SK-N-SH (cell line): Measurements from ENCODE around the gene SFMBT2. TPM values are rescaled to one million over a fixed set of nuclear protein-coding genes. Genes with fewer than 3 reads are reported as not detected.
A peak's percentile ranks its signal among the peaks of the same experiment; 100 is the strongest.

Experiments used
- CTCF ChIA-PET: fragments of 300-600, 350-600 bp; formaldehyde crosslinking; extraction: SDS; loops from one replicate; lab custom pipeline; 2021; lab: Yijun Ruan, JAX
- POLR2A ChIA-PET: fragments of 350-600 bp; sonication (Branson Sonifier 250); formaldehyde crosslinking; extraction: SDS; loops from one replicate; lab custom pipeline; 2020; ENCODE audit warnings: antibody characterized with exemption, inconsistent platforms; lab: Yijun Ruan, JAX
- DNase-seq: peaks from one replicate; pipeline ENCODE4 v3.0.0; 2012
- H2AFZ ChIP-seq: fragments of 200-600 bp; sonication (generic); 2 replicates; pipeline ENCODE4 v1.8.1; 2016; ENCODE audit warnings: antibody characterized with exemption, mild to moderate bottlenecking, low read depth
- H3F3A ChIP-seq: fragments of 200-600 bp; sonication (generic); replicated peaks from 2 replicates; pipeline ENCODE3; 2016; ENCODE audit warnings: antibody characterized with exemption, mild to moderate bottlenecking; ENCODE audit not compliant: insufficient read depth
- H3K27ac ChIP-seq, 2 experiments: fragments of 200-500 bp in 1 of 2; fragments of 200-600 bp in 1 of 2; sonication (Bioruptor generic) in 1 of 2; sonication (generic), shearing (Covaris generic) in 1 of 2; 2 replicates each; pipeline versions ENCODE4 v1.5.1 to v1.6.1; 2014 to 2016; ENCODE audit warnings: low read depth in 2 of 2, inconsistent platforms in 1 of 2, low read length in 1 of 2, mild to moderate bottlenecking in 1 of 2, mixed read lengths in 1 of 2
- H3K27me3 ChIP-seq: fragments of 200-600 bp; sonication (generic), shearing (Covaris generic); 2 replicates; pipeline ENCODE4 v1.6.1; 2016; ENCODE audit warnings: mixed run types; ENCODE audit not compliant: insufficient read depth
- H3K36me3 ChIP-seq, 2 experiments: fragments of 200-500 bp in 1 of 2; fragments of 200-600 bp in 1 of 2; sonication (Bioruptor generic) in 1 of 2; sonication (generic) in 1 of 2; replicated peaks in 1 of 2; 2 replicates each; pipeline versions ENCODE3 to v1.5.1; 2014 to 2016; ENCODE audit warnings: low read length in 1 of 2, mild to moderate bottlenecking in 1 of 2; ENCODE audit not compliant: insufficient read depth in 2 of 2, control insufficient read depth in 1 of 2
- H3K4me1 ChIP-seq, 2 experiments: fragments of 200-500 bp in 1 of 2; fragments of 200-600 bp in 1 of 2; sonication (Bioruptor generic) in 1 of 2; sonication (generic), shearing (Covaris generic) in 1 of 2; 2 replicates each; pipeline versions ENCODE4 v1.5.1 to v1.6.1; 2014 to 2016; ENCODE audit warnings: low read depth in 1 of 2, low read length in 1 of 2, mixed run types in 1 of 2; ENCODE audit not compliant: insufficient read depth in 2 of 2, control insufficient read depth in 1 of 2
- H3K4me2 ChIP-seq: fragments of 200-600 bp; sonication (generic), shearing (Covaris generic); 2 replicates; pipeline ENCODE4 v1.6.1; 2017; ENCODE audit warnings: mixed run types
- H3K4me3 ChIP-seq, 2 experiments: fragments of 200-500 bp in 1 of 2; fragments of 200-600 bp in 1 of 2; sonication (Bioruptor generic) in 1 of 2; sonication (generic), shearing (Covaris generic) in 1 of 2; 2 replicates each; pipeline versions ENCODE4 v1.5.1 to v1.8.1; 2014 to 2016; ENCODE audit warnings: low read depth in 2 of 2, inconsistent platforms in 1 of 2, low read length in 1 of 2, mild to moderate bottlenecking in 1 of 2, mixed read lengths in 1 of 2, moderate library complexity in 1 of 2
- H3K79me2 ChIP-seq: fragments of 200-600 bp; sonication (generic); 2 replicates; pipeline ENCODE4 v1.8.1; 2017; ENCODE audit warnings: mild to moderate bottlenecking; ENCODE audit not compliant: insufficient read depth
- H3K9ac ChIP-seq: fragments of 200-600 bp; sonication (generic); 2 replicates; pipeline ENCODE4 v1.6.1; 2017; ENCODE audit warnings: mixed run types
- H3K9me2 ChIP-seq: fragments of 200-600 bp; sonication (generic); 2 replicates; pipeline ENCODE4 v1.6.1; 2017; ENCODE audit warnings: mixed run types
- H3K9me3 ChIP-seq: fragments of 200-600 bp; sonication (generic); 2 replicates; pipeline ENCODE4 v1.6.1; 2017; ENCODE audit warnings: mixed run types, mild to moderate bottlenecking, moderate library complexity
- H4K20me1 ChIP-seq: fragments of 200-600 bp; sonication (generic); 2 replicates; pipeline ENCODE4 v1.6.1; 2017; ENCODE audit warnings: mild to moderate bottlenecking, mixed run types; ENCODE audit not compliant: insufficient read depth
- EZH2phosphoT487 ChIP-seq: fragments of 200-600 bp; sonication (generic); IDR thresholded peaks from 2 replicates; pipeline ENCODE4 v1.6.1; 2017; ENCODE audit warnings: low read depth, mixed run types, mild to moderate bottlenecking, antibody characterized with exemption, moderate library complexity, borderline replicate concordance
- GABPA ChIP-seq: IDR thresholded peaks from 2 replicates; pipeline ENCODE4 v1.4.0; 2012; ENCODE audit warnings: low read depth, mild to moderate bottlenecking
- GATA2 ChIP-seq: sonication (generic); formaldehyde crosslinking; IDR thresholded peaks from 2 replicates; pipeline ENCODE4 v1.5.0; 2020; ENCODE audit warnings: mild to moderate bottlenecking, missing genetic modification reagents
- JUND ChIP-seq: IDR thresholded peaks from 2 replicates; pipeline ENCODE4 v1.4.0; 2012
- RAD21 ChIP-seq: IDR thresholded peaks from 2 replicates; pipeline ENCODE4 v1.6.1; 2012; ENCODE audit warnings: mild to moderate bottlenecking, low read length
- RFX5 ChIP-seq: IDR thresholded peaks from 2 replicates; pipeline ENCODE4 v1.6.1; 2012; ENCODE audit warnings: mild to moderate bottlenecking, improper control_type of control experiment, low read length
- SIN3A ChIP-seq: IDR thresholded peaks from 2 replicates; pipeline ENCODE4 v1.6.1; 2012; ENCODE audit warnings: low read depth, mild to moderate bottlenecking, low read length, moderate library complexity, borderline replicate concordance
- SMC3 ChIP-seq: IDR thresholded peaks from 2 replicates; pipeline ENCODE4 v1.6.1; 2012; ENCODE audit warnings: low read depth, low read length, improper control_type of control experiment
- TAF1 ChIP-seq: IDR thresholded peaks from 2 replicates; pipeline ENCODE4 v1.6.1; 2012; ENCODE audit warnings: low read depth, mild to moderate bottlenecking, low read length, moderate library complexity, borderline replicate concordance
- YY1 ChIP-seq: IDR thresholded peaks from 2 replicates; pipeline ENCODE4 v1.4.0; 2012; ENCODE audit warnings: low read depth, mild to moderate bottlenecking
- WGBS: methylation state at CpG from one replicate; pipeline ENCODE4 v1.1.6; 2017; ENCODE audit warnings: low lambda C conversion rate; 5-methylcytosine and 5-hydroxymethylcytosine counted together
- polyA plus RNA-seq, 3 experiments: library from polyadenylated mRNA; depleted of rRNA; stranded (reverse); fragments of >200 nt; gene quantifications; 2 replicates each; pipeline ENCODE4 v1.2.3, GENCODE V29; 2012
- TF ChIP-seq, protein P1 (sequence below): IDR thresholded peaks from 2 replicates; pipeline ENCODE4 v1.4.0; 2012; ENCODE audit warnings: low read depth, borderline replicate concordance
- TF ChIP-seq, protein P2 (sequence below): fragments of 200-600 bp; sonication (generic); IDR thresholded peaks from 2 replicates; pipeline ENCODE4 v1.6.1; 2017; ENCODE audit warnings: antibody characterized with exemption, mild to moderate bottlenecking, moderate library complexity
- TF ChIP-seq, protein P3 (sequence below): fragments of 150-350 bp; IDR thresholded peaks from 2 replicates; pipeline ENCODE4 v1.6.1; 2016; ENCODE audit warnings: mild to moderate bottlenecking, low read depth, low read length
- TF ChIP-seq, protein P4 (sequence below): IDR thresholded peaks from 2 replicates; pipeline ENCODE4; 2012
- TF ChIP-seq, protein P5 (sequence below): IDR thresholded peaks from 2 replicates; pipeline ENCODE4 v1.6.1; 2012; ENCODE audit warnings: mild to moderate bottlenecking, low read depth, low read length, moderate library complexity

SFMBT2 gene
- polyA plus RNA-seq, 1 of the 3 experiments (the other 2 are of a cell fraction), result 0.20 TPM

DNA sequence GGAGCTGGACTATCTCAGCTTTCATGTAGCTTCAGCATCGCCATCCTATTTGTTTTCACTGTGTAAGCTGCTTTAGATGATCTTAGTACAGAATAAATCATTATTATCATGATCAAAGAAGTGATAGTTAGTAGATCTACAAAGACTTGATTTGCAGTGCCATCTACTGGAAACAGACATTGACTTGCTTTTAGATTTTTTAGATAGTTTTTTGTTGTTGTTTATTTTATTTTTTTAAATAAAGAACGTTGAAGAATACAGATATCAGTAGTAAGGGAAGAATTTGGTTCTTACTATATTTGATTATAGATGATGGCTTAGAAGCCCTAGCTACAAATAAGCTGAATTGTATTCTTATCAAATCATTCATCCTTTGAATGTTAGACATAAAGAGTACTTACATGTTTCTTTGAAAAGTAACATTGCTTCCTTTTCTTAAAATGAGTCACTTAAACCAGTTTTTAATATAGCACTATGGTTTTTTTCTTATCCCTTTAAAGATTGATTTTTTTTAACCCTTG is 6.3 kb upstream of the SFMBT2 start:
- TF ChIP-seq, protein P1, sequence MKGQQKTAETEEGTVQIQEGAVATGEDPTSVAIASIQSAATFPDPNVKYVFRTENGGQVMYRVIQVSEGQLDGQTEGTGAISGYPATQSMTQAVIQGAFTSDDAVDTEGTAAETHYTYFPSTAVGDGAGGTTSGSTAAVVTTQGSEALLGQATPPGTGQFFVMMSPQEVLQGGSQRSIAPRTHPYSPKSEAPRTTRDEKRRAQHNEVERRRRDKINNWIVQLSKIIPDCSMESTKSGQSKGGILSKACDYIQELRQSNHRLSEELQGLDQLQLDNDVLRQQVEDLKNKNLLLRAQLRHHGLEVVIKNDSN, result no peak
- TF ChIP-seq, protein P2, sequence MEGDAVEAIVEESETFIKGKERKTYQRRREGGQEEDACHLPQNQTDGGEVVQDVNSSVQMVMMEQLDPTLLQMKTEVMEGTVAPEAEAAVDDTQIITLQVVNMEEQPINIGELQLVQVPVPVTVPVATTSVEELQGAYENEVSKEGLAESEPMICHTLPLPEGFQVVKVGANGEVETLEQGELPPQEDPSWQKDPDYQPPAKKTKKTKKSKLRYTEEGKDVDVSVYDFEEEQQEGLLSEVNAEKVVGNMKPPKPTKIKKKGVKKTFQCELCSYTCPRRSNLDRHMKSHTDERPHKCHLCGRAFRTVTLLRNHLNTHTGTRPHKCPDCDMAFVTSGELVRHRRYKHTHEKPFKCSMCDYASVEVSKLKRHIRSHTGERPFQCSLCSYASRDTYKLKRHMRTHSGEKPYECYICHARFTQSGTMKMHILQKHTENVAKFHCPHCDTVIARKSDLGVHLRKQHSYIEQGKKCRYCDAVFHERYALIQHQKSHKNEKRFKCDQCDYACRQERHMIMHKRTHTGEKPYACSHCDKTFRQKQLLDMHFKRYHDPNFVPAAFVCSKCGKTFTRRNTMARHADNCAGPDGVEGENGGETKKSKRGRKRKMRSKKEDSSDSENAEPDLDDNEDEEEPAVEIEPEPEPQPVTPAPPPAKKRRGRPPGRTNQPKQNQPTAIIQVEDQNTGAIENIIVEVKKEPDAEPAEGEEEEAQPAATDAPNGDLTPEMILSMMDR, result peak; percentile 72
- TF ChIP-seq RFX5 (no peak), SMC3 (peak; percentile 40), SIN3A (no peak), GATA2 (0 out of 2 replicates have a peak, but pooled peaks have one; percentile 28), TAF1 (no peak), GABPA (no peak), EZH2phosphoT487 (no peak), RAD21 (peak; percentile 81), JUND (no peak), YY1 (no peak)
- TF ChIP-seq, protein P3, sequence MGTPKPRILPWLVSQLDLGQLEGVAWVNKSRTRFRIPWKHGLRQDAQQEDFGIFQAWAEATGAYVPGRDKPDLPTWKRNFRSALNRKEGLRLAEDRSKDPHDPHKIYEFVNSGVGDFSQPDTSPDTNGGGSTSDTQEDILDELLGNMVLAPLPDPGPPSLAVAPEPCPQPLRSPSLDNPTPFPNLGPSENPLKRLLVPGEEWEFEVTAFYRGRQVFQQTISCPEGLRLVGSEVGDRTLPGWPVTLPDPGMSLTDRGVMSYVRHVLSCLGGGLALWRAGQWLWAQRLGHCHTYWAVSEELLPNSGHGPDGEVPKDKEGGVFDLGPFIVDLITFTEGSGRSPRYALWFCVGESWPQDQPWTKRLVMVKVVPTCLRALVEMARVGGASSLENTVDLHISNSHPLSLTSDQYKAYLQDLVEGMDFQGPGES, result no peak
- TF ChIP-seq, protein P4, sequence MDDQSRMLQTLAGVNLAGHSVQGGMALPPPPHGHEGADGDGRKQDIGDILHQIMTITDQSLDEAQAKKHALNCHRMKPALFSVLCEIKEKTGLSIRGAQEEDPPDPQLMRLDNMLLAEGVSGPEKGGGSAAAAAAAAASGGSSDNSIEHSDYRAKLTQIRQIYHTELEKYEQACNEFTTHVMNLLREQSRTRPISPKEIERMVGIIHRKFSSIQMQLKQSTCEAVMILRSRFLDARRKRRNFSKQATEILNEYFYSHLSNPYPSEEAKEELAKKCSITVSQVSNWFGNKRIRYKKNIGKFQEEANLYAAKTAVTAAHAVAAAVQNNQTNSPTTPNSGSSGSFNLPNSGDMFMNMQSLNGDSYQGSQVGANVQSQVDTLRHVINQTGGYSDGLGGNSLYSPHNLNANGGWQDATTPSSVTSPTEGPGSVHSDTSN, result no peak
- TF ChIP-seq, protein P5, sequence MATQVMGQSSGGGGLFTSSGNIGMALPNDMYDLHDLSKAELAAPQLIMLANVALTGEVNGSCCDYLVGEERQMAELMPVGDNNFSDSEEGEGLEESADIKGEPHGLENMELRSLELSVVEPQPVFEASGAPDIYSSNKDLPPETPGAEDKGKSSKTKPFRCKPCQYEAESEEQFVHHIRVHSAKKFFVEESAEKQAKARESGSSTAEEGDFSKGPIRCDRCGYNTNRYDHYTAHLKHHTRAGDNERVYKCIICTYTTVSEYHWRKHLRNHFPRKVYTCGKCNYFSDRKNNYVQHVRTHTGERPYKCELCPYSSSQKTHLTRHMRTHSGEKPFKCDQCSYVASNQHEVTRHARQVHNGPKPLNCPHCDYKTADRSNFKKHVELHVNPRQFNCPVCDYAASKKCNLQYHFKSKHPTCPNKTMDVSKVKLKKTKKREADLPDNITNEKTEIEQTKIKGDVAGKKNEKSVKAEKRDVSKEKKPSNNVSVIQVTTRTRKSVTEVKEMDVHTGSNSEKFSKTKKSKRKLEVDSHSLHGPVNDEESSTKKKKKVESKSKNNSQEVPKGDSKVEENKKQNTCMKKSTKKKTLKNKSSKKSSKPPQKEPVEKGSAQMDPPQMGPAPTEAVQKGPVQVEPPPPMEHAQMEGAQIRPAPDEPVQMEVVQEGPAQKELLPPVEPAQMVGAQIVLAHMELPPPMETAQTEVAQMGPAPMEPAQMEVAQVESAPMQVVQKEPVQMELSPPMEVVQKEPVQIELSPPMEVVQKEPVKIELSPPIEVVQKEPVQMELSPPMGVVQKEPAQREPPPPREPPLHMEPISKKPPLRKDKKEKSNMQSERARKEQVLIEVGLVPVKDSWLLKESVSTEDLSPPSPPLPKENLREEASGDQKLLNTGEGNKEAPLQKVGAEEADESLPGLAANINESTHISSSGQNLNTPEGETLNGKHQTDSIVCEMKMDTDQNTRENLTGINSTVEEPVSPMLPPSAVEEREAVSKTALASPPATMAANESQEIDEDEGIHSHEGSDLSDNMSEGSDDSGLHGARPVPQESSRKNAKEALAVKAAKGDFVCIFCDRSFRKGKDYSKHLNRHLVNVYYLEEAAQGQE, result no peak
- H3K27ac ChIP-seq, result no peak overlapping the region
- no peaks in the 10 kb centered on the region for H3K79me2 ChIP-seq
- no peak overlapping the region for H3K4me3 ChIP-seq
- DNase-seq, result no peak
- no peaks in the 10 kb centered on the region for H4K20me1 ChIP-seq
- no peaks in the 10 kb centered on the region for H3K4me1 ChIP-seq
- no peak overlapping the region for H2AFZ ChIP-seq
- WGBS, result 3% methylated on average over 2 of the region's 2 CpGs
- H3K9ac ChIP-seq, result no peak overlapping the region
- H3K4me2 ChIP-seq, result no peak overlapping the region
- POLR2A ChIA-PET, result no interaction called here
- peaks cover 8% of the 10 kb centered on the region for H3K27me3 ChIP-seq
- no peaks in the 10 kb centered on the region for H3K36me3 ChIP-seq
- H3K9me2 ChIP-seq, result no peaks in the 10 kb centered on the region
- H3F3A ChIP-seq, result no peaks in the 10 kb centered on the region
- H3K9me3 ChIP-seq, result no peaks in the 10 kb centered on the region
- CTCF ChIA-PET, result interaction anchor here (0.6 to 5.8 kb wide), 33 partner anchors 8 to 1617 kb away, joined by 3 to 37 read pairs (median 4); no protein-coding TSS in a partner anchor
